GM12878 (cell line): ENCODE results near the gene PDIA5. TPM values are rescaled to one million over a fixed set of nuclear protein-coding genes. Genes with fewer than 3 reads are reported as not detected.

ENCODE experiments used
- ATAC-seq: fragments of 200-7000 bp; cut with Tn5 transposase; 3 replicates; pipeline ENCODE4 v1.9.1; 2020; ENCODE audit warnings: mild to moderate bottlenecking, moderate library complexity
- BruUV-seq: library from RNA; stranded (reverse); fragments of 400-500 nt; replicated peaks from 2 replicates; lab custom pipeline; 2021; lab: Mats Ljungman, UMichigan
- CTCF ChIA-PET: fragments of 300-600 bp; sonication (Branson Sonifier 250); formaldehyde crosslinking; extraction: SDS; loops from one replicate; lab custom pipeline; 2021; ENCODE audit warnings: inconsistent platforms; lab: Yijun Ruan, JAX
- POLR2A ChIA-PET: fragments of 350-600 bp; formaldehyde crosslinking; extraction: SDS; loops from one replicate; lab custom pipeline; 2021; ENCODE audit warnings: inconsistent platforms; lab: Charles Lee
- RAD21 ChIA-PET: fragments of 300-600 bp; sonication (Branson Sonifier 250); formaldehyde crosslinking; loops from one replicate; lab custom pipeline; 2023; ENCODE audit warnings: antibody characterized with exemption; ENCODE audit not compliant: unreplicated experiment; lab: Charles Lee
- SMC1A ChIA-PET: fragments of 300-600 bp; sonication (Branson Sonifier 250); formaldehyde crosslinking; loops from one replicate; lab custom pipeline; 2023; ENCODE audit not compliant: unreplicated experiment, uncharacterized antibody; lab: Charles Lee
- DNase-seq: peaks from one replicate; pipeline ENCODE4 v3.0.0-alpha.2; 2011; ENCODE audit warnings: low read depth, low spot score
- FAIRE-seq: peaks from 3 replicates; lab custom pipeline; 2011; peaks lifted over from hg19 to GRCh38; lab: Jason Lieb, UNC
- H2AFZ ChIP-seq: 2 replicates; pipeline ENCODE4 v1.6.0; 2011; ENCODE audit warnings: low read depth, low read length, control low read depth; ENCODE audit not compliant: control insufficient read depth
- H3K27ac ChIP-seq: 2 replicates; pipeline ENCODE4 v1.5.1; 2011; ENCODE audit warnings: control low read depth; ENCODE audit not compliant: control insufficient read depth, insufficient read depth
- H3K27me3 ChIP-seq, 2 experiments: replicated peaks in 1 of 2; 2 replicates each; pipeline versions ENCODE4 v1.6.0 to v1.6.1; 2011; ENCODE audit warnings: low read length in 1 of 2; ENCODE audit not compliant: control insufficient read depth in 2 of 2, insufficient read depth in 2 of 2
- H3K36me3 ChIP-seq, 2 experiments: 2 replicates each; pipeline ENCODE4 v1.5.1; 2011; ENCODE audit warnings: low read length in 1 of 2; ENCODE audit not compliant: control insufficient read depth in 2 of 2, insufficient read depth in 2 of 2
- H3K4me1 ChIP-seq: 2 replicates; pipeline ENCODE4 v1.6.1; 2011; ENCODE audit warnings: mild to moderate bottlenecking, low read length, moderate library complexity, mixed read lengths; ENCODE audit not compliant: control insufficient read depth, insufficient read depth
- H3K4me2 ChIP-seq: 2 replicates; pipeline ENCODE4 v1.6.0; 2011; ENCODE audit warnings: control low read depth; ENCODE audit not compliant: control insufficient read depth, insufficient read depth
- H3K4me3 ChIP-seq: fragments of 200-600 bp; sonication (generic); 2 replicates; pipeline ENCODE4 v1.5.1; 2016
- H3K79me2 ChIP-seq: 2 replicates; pipeline ENCODE4 v1.6.0; 2011; ENCODE audit warnings: low read length; ENCODE audit not compliant: control insufficient read depth, insufficient read depth
- H3K9ac ChIP-seq: 2 replicates; pipeline ENCODE4 v1.8.0; 2011; ENCODE audit warnings: low read length, control low read depth, mixed read lengths; ENCODE audit not compliant: control insufficient read depth, insufficient read depth
- H3K9me3 ChIP-seq: replicated peaks from 3 replicates; pipeline ENCODE4 v1.5.1; 2011; ENCODE audit warnings: mild to moderate bottlenecking, low read length; ENCODE audit not compliant: control insufficient read depth, insufficient read depth
- H4K20me1 ChIP-seq: 2 replicates; pipeline ENCODE4 v1.6.0; 2011; ENCODE audit not compliant: control insufficient read depth, insufficient read depth
- ASH2L ChIP-seq: fragments of 300-600, 200-600 bp; sonication (generic); IDR thresholded peaks from 2 replicates; pipeline ENCODE4 v1.6.1; 2017; ENCODE audit warnings: low read depth, mild to moderate bottlenecking, borderline replicate concordance
- CBX5 ChIP-seq: sonication (generic); IDR thresholded peaks from 2 replicates; pipeline ENCODE4 v1.6.1; 2016; ENCODE audit warnings: low read depth, moderate library complexity, mild to moderate bottlenecking, inconsistent platforms
- E4F1 ChIP-seq: fragments of 450-650 bp; IDR thresholded peaks from 2 replicates; pipeline ENCODE4 v1.6.1; 2018; ENCODE audit warnings: borderline replicate concordance, mild to moderate bottlenecking; ENCODE audit not compliant: partially characterized antibody
- ETV6 ChIP-seq, 2 experiments: fragments of 450-650 bp in 1 of 2; IDR thresholded peaks in 1 of 2; conservative IDR thresholded peaks in 1 of 2; 2 replicates each; pipeline ENCODE4 v1.6.1; 2014; ENCODE audit warnings: antibody characterized with exemption in 1 of 2, borderline replicate concordance in 1 of 2, low read depth in 1 of 2, mild to moderate bottlenecking in 1 of 2, moderate library complexity in 1 of 2
- IKZF2 ChIP-seq, 2 experiments: fragments of 450-650 bp; IDR thresholded peaks; 2 replicates each; pipeline ENCODE4 v1.6.1; 2017; ENCODE audit warnings: mild to moderate bottlenecking in 2 of 2, moderate library complexity in 2 of 2
- JUNB ChIP-seq: IDR thresholded peaks from 2 replicates; pipeline ENCODE4 v1.6.1; 2016; ENCODE audit warnings: antibody characterized with exemption, mild to moderate bottlenecking
- JUND ChIP-seq: IDR thresholded peaks from 2 replicates; pipeline ENCODE4 v1.6.1; 2012; ENCODE audit warnings: low read depth, mild to moderate bottlenecking, low read length, improper control_type of control experiment, moderate library complexity
- NKRF ChIP-seq: fragments of 450-650 bp; conservative IDR thresholded peaks from 2 replicates; pipeline ENCODE4 v1.6.1; 2017; ENCODE audit warnings: mild to moderate bottlenecking, moderate library complexity
- POU2F2 ChIP-seq: IDR thresholded peaks from 3 replicates; pipeline ENCODE4 v1.6.1; 2011; ENCODE audit warnings: low read depth, mild to moderate bottlenecking, low read length, borderline replicate concordance
- SREBF2 ChIP-seq: IDR thresholded peaks from 2 replicates; pipeline ENCODE4 v1.6.1; 2012; ENCODE audit warnings: mild to moderate bottlenecking, low read length
- WGBS: methylation state at CpG from one replicate; pipeline ENCODE4 v1.1.6; 2016; ENCODE audit warnings: low lambda C conversion rate; ENCODE audit not compliant: insufficient replicate concordance, insufficient coverage; ENCODE audit errors: missing lambda C conversion rate; 5-methylcytosine and 5-hydroxymethylcytosine counted together
- in situ Hi-C: fragments of 300-500 bp; cut with MboI; formaldehyde crosslinking; loops from 9 replicates; pipeline ENCODE4 v1.14.3; 2018; ENCODE audit warnings: mixed read lengths
- intact Hi-C: fragments of 100-400 bp; cut with micrococcal nuclease; formaldehyde crosslinking; loops from one replicate; pipeline ENCODE4 v1.14.2; 2022; ENCODE audit not compliant: unreplicated experiment
- polyA plus RNA-seq, 11 experiments: library from polyadenylated mRNA; depleted of rRNA in 4 of 11; unstranded in 6 of 11; stranded (reverse) in 5 of 11; fragments of >200 nt; fragmentation: Nextera tagmentation in 4 of 11; fragmentation: Illumina TruSeq in 1 of 11; extraction: Ambion mirVana in 4 of 11; extraction: Trizol in 1 of 11; gene quantifications; 1 replicate in 1 of 11; 2 replicates in 10 of 11; pipeline versions ENCODE4 v1.2.1 to v1.2.3, GENCODE V29; 2011 to 2016; ENCODE audit warnings: inconsistent platforms in 2 of 11, missing spikeins in 2 of 11, low read depth in 1 of 11
- total RNA-seq, 4 experiments: library from RNA; depleted of rRNA in 3 of 4; stranded (reverse); fragments of >200 nt in 3 of 4; fragmentation: Illumina TruSeq in 1 of 4; extraction: Trizol in 1 of 4; gene quantifications; 2 replicates each; pipeline versions ENCODE4 v1.2.1 to v1.2.3, GENCODE V29; 2013 to 2021
- TF ChIP-seq, protein P1 (sequence below): IDR thresholded peaks from 2 replicates; pipeline ENCODE4 v1.6.1; 2012; ENCODE audit warnings: improper control_type of control experiment, low read depth, low read length; ENCODE audit not compliant: insufficient replicate concordance

The PDIA5 gene
- total and polyA plus RNA-seq, 10 of the 15 experiments (the other 5 are each of a cell fraction or from before 2014, with no cell fraction given): 4.1 to 24.8 (median 19.2) TPM

DNA sequence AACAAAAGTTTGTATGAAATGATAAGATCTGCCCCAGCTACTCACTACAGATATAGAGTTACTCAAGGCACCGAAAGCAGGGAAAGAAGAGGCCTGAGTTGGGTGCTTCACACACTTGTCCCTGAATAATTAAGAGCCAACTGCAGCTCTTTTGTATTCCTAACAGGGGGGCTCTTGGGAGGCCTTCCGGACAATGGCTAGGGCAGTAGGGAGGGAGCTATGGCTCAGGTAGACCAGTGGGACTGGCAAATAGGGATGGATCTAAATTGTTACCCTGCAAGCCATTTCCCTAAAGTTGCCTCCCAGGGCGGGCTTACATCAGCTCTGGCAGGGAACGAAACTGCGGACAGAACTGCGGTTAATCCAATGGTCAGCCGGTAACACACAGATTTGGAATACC is 45.4 kb upstream of the PDIA5 start:
- H3K9ac ChIP-seq: no peak overlapping the region
- H3K9me3 ChIP-seq: no peaks in the 10 kb centered on the region
- RAD21 ChIA-PET: interaction anchor here (1.3 kb wide), 1 partner anchor 9 kb away, joined by 4 read pairs; no protein-coding TSS in a partner anchor
- FAIRE-seq (no peak), ATAC-seq (no peak), DNase-seq (no peak)
- no peaks in the 10 kb centered on the region for H3K79me2 ChIP-seq
- no peak overlapping the region for H3K27ac ChIP-seq
- POLR2A ChIA-PET: no interaction called here
- H3K36me3 ChIP-seq: no peaks in the 10 kb centered on the region
- H3K4me1 ChIP-seq: no peaks in the 10 kb centered on the region
- CTCF ChIA-PET: interaction anchor here (0.6 to 2.6 kb wide), 4 partner anchors 9 to 256 kb away, joined by 3 to 13 read pairs (median 4); no protein-coding TSS in a partner anchor
- no TSS peak for BruUV-seq
- H3K4me2 ChIP-seq: no peak overlapping the region
- in situ Hi-C loops: no loop called here
- H2AFZ ChIP-seq: no peak overlapping the region
- intact Hi-C loops: loop anchor here (10.0 kb wide), 1 partner anchor 627 kb away; no protein-coding TSS in a partner anchor
- H3K27me3 ChIP-seq: peaks cover 6 to 27% of the 10 kb centered on the region in 2 experiments
- no peaks in the 10 kb centered on the region for H4K20me1 ChIP-seq
- no peak overlapping the region for H3K4me3 ChIP-seq
- 75% methylated on average over 7 of the region's 7 CpGs for WGBS
- SMC1A ChIA-PET: no interaction called here
- TF ChIP-seq JUND (no peak), JUNB (no peak), IKZF2 (IDR thresholded peaks at IDR 0.05) (no peak), CBX5 (no peak), SREBF2 (no peak), E4F1 (no peak), POU2F2 (no peak), ASH2L (no peak), NKRF (no peak), ETV6 (conservative IDR thresholded peaks at IDR 0.05 in 1 of 2, IDR thresholded peaks at IDR 0.05 in 1 of 2; ENCODE audit: borderline replicate concordance in 1 of 2, low read depth in 1 of 2) (no peak)
- TF ChIP-seq, protein P1, sequence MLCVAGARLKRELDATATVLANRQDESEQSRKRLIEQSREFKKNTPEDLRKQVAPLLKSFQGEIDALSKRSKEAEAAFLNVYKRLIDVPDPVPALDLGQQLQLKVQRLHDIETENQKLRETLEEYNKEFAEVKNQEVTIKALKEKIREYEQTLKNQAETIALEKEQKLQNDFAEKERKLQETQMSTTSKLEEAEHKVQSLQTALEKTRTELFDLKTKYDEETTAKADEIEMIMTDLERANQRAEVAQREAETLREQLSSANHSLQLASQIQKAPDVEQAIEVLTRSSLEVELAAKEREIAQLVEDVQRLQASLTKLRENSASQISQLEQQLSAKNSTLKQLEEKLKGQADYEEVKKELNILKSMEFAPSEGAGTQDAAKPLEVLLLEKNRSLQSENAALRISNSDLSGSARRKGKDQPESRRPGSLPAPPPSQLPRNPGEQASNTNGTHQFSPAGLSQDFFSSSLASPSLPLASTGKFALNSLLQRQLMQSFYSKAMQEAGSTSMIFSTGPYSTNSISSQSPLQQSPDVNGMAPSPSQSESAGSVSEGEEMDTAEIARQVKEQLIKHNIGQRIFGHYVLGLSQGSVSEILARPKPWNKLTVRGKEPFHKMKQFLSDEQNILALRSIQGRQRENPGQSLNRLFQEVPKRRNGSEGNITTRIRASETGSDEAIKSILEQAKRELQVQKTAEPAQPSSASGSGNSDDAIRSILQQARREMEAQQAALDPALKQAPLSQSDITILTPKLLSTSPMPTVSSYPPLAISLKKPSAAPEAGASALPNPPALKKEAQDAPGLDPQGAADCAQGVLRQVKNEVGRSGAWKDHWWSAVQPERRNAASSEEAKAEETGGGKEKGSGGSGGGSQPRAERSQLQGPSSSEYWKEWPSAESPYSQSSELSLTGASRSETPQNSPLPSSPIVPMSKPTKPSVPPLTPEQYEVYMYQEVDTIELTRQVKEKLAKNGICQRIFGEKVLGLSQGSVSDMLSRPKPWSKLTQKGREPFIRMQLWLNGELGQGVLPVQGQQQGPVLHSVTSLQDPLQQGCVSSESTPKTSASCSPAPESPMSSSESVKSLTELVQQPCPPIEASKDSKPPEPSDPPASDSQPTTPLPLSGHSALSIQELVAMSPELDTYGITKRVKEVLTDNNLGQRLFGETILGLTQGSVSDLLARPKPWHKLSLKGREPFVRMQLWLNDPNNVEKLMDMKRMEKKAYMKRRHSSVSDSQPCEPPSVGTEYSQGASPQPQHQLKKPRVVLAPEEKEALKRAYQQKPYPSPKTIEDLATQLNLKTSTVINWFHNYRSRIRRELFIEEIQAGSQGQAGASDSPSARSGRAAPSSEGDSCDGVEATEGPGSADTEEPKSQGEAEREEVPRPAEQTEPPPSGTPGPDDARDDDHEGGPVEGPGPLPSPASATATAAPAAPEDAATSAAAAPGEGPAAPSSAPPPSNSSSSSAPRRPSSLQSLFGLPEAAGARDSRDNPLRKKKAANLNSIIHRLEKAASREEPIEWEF: no peak
